HuH-7 (cell line): ENCODE data around the gene ESYT2.
"Not testable (repeated sequence)": the region's sequence is repeated elsewhere in the genome, so short reads cannot be mapped to it uniquely, and the experiment has no call there.

Source experiments
- DNase-seq: peaks from one replicate; pipeline ENCODE4 v3.0.0; 2011; ENCODE audit warnings: low spot score

Gene ESYT2

GRCh38 chr7:158829342-158830210, at the start of gene ESYT2:
Gene ESYT2, minus strand, starts transcription at chr7:158829509. Its CDS starts 91 bp downstream, at chr7:158829418.
- peak; percentile 92 for DNase-seq

DNA sequence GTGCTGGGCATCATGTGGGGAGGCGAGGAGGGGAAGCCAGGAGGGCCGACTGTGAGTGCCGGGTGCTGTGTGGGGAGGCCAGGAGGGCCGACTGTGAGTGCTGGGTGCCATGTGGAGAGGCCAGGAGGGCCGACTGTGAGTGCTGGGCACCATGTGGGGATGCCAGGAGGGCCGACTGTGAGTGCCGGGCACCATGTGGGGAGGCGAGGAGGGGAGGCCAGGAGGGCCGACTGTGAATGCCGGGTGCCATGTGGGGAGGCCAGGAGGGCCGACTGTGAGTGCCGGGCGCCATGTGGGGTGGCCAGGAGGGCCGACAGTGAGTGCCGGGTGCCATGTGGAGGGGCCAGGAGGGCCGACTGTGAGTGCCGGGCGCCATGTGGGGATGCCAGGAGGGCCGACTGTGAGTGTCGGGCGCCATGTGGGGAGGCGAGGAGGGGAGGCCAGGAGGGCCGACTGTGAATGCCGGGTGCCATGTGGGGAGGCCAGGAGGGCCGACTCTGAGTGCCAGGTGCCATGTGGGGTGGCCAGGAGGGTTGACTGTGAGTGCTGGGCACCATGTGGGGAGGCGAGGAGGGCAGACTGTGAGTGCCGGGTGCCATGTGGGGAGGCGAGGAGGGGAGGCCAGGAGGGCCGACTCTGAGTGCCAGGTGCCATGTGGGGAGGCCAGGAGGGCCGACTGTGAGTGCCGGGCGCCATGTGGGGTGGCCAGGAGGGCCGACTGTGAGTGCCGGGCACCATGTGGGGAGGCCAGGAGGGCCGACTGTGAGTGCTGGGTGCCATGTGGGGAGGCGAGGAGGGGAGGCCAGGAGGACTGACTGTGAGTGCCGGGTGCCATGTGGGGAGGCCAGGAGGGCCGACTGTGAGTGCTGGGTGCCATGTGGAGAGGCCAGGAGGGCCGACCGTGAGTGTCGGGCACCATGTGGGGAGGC, 49.1 kb upstream of the ESYT2 start:
- DNase-seq = not testable (repeated sequence)

GRCh38 chr7:158876984-158877383, 47.7 kb upstream of the ESYT2 start:
- DNase-seq = no peak

DNA sequence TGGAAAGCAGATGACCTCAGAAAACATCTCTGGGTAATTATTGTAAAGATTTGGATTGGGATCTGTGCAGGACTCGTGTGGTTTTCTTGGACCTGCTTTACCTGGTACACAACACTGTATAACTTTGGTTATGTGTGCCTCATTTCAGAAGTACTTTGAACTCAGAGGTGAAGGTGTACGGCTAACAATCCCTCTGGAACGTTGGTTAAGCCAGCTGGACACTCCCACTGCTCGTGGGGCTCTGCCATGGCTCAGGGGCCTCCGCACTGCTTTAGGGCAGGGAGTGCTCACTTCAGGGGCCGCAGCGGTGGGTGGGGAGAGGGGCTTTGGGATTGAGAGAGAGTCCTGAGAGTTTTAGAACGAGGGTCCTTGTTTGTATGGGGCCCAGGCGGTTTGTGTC, 40.6 kb upstream of the ESYT2 start:
- DNase-seq = peak; percentile 56

GRCh38 chr7:158868764-158869410, 39.6 kb upstream of the ESYT2 start:
- no peak for DNase-seq

DNA sequence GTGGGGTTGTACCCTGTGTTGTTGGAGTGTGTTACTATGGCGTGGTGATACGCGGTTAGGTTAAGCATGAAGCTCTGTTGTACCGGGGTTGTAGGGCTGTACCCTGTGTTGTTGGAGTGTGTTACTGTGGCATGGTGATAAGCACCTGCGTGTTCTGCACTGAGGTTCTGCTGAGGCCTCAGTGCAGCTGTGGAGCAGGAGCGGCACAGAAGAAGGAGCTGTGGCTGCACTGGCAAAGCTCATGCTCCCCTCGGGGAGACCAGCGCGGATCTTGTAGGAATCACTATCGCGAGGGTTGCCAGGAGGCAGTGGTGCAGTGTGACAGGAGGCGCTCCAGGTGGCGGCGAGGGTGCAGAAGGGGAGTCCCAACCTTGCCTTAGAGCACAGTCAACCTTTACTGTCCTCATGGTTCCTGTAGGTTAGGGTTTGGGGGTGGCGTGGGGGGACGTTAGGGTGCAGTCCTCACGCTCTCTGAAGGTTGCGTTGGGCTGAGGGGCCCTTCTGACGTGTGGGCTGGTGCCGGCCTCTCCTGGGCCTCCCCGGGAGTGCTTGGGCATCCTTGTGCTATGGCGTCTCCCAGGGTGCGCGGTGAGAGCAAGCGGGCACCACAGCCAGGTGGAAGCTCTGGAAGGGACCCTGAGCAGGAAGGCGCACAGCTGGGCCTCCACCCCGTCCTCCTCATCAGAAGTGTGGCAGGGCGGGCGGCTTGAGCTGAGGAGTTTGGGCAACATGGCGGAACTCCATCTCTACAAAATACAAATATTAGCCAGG, 38.1 kb upstream of the ESYT2 start:
- DNase-seq = no peak

GRCh38 chr7:158865977-158866376, 36.7 kb upstream of the ESYT2 start:
- DNase-seq = no peak

DNA sequence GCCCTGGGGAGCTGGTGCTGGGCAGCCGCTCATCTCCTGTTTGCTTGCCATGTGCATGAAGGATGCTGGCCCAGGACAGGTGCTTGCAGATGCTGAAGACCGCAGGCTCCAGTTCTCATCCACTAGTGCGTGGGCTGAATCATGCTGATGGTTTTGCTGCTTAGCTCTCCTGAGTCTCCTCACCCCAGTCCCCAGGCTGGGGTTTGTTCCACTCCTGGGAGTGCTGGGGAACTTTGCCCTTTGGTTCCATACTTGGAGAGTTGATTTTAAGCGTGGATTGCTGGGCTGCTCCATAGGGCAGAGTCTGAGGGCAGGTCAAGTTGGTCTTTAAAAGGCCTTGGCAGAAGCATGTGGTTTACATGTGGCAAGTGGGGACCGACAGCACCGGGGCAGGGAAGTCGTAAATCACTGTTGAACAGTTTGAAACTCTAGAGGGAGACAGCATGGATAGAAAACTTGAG, 36.2 kb upstream of the ESYT2 start:
- DNase-seq = peak; percentile 69

DNA sequence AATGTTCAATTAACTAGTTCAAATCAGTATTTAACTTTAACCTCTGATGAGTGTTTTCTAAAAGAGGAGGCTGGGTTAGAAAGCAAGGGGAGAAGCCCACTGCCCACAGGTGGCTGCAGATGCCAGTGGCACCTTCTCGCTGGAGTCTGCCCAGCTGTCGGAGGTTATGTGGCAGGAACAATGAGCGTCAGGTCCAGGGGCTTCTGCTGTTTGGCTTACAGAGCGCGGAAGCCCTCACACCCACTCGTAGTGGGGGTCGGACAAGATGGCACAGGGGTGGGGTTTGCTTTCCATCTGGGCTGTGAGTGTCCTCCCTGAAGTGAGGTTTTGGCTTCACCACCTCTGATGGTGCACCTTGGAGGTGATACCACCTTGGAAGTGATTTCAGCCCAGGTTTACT, 35.5 kb upstream of the ESYT2 start:
- no peak for DNase-seq

DNA sequence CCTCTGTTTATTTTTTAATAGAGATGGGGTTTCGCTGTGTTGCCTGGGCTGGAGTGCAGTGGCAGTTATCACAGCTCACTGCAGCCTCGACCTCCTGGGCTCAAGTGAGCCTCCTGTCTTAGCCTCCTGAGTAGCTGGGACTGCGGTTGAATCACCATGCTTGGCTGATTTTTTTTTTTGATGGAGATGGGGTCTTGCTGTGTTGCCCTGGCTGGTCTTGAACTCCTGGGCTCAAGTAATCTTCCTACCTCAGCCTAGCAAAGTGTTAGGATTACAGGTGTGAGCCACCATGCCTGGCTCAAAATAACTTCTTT, 35.2 kb upstream of the ESYT2 start:
- no peak for DNase-seq

GRCh38 chr7:158863611-158864506, 34.5 kb upstream of the ESYT2 start:
- DNase-seq = peak; percentile 55

DNA sequence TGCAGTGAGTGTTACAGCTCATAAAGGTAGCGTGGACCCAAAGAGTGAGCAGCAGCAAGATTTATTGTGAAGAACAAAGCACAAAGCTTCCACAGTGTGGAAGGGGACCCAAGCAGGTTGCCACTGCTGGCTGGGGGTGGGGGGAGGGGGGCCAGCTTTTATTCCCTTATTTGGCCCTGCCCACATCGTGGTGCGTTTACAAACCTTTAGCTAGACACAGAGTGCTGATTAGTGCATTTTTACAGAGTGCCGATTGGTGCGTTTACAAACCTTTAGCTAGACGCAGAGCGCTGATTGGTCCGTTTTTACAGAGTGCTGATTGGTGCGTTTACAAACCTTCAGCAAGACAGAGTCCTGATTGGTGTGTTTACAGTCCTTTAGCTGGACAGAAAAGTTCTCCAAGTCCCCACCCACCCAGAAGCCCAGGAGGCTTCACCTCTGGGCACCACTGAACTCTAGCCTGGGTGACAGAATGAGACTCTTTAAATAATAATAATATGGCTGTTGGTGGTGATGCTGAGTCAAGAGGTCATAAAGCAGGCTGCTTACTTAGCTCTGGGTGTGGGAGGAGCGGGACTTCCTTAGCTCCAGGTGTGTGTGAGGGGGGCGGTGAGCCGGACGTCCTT, 33.8 kb upstream of the ESYT2 start:
- DNase-seq = peak; percentile 49

DNA sequence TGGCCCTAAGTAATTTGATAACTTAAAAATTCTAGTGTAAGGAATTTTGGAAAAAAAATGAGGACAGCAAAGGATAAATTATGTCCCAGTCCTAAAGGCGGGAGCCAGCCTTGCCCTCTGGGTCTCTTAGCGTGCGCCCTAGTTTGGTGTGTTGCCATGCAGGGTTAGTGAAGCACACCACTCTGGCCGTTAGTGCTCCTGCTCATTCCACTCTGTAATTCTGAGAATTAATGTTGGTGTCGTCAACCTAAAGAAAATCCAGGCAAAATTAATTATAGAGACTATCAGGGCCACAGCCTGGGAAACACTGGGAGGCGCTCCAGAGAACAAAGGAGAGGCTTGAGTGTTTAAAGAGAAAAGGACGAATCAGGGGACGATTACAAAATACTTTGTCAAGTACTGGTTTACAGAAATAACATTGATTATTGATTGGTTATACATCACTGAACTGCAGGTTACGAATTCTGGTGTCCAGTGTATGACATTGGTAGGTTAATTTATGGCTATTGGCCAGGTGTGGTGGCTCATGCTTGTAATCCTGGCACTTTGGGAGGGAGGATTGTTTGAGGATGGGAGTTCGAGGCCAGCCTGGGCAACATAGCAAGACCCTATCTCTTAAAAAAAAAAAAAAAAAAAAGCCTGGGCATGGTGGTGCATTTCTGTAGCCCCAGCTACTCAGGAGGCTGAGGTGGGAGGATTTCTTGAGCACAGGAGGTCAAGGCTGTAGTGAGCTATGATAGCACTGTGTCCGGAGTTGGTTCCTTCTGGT, 32.8 kb upstream of the ESYT2 start:
- no peak for DNase-seq

DNA sequence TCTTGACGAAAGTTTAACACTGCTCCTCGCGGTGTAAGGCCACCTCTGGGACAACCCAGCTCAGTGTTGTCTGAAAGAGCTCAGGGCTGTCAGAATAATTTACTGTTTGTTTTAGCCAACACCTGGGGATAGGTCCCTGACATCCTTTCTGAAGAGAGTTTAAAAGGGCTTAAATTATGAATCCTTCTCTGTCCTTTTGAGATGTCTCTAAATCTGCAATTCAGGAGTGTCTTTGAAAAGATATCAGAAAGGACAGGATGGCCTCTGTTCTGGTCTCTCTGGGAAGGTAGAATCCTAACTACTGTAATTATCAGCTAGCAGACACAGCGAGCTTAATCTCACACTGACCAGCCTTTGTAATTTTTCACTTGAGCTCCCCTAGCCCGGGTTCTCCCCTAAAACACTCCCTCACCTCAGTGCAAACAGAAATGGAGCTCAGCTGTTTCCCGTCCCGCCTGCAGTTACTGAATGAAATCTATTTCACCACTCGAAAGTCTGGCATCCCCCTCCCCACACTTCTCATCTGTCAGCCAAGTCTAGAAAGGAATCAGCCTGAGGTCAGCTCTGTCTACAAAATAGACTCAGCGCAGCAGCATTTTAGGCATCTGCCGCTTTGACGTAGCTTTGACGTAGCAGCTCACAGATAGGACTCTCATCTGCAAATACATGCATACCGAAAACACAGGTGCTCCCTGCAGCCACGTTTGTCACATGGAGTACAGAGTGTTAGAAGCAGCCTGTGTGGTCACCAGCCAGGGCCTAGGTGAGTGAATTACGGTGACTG, 31.9 kb upstream of the ESYT2 start:
- no peak for DNase-seq

GRCh38 chr7:158860394-158860793, 31.1 kb upstream of the ESYT2 start:
- no peak for DNase-seq

GRCh38 chr7:158858592-158859503, 29.5 kb upstream of the ESYT2 start:
- no peak for DNase-seq

- peak; percentile 30 for DNase-seq
Measured at GRCh38 chr7:158856883-158857668, 27.8 kb upstream of the ESYT2 start.
